WERI-Rb-1 (cell line): ENCODE data around the gene FTCD.
A peak's percentile ranks its signal among the peaks of the same experiment; 100 is the strongest.

Experiments used
- DNase-seq: peaks from one replicate; pipeline ENCODE4 v3.0.0-alpha.2; 2020
- H3K27ac ChIP-seq: fragments of 250-450 bp; sonication (Bioruptor Pico); 2 replicates; pipeline ENCODE4 v1.5.1; 2020; ENCODE audit warnings: mild to moderate bottlenecking, moderate library complexity
- H3K27me3 ChIP-seq: fragments of 250-450 bp; sonication (Bioruptor Pico); 2 replicates; pipeline ENCODE4 v1.5.1; 2021; ENCODE audit warnings: mild to moderate bottlenecking, low read depth, moderate library complexity; ENCODE audit not compliant: insufficient read depth, severe bottlenecking
- H3K36me3 ChIP-seq: fragments of 250-450 bp; sonication (Bioruptor Pico); 2 replicates; pipeline ENCODE4 v1.5.1; 2020; ENCODE audit warnings: mild to moderate bottlenecking, moderate library complexity
- H3K4me3 ChIP-seq: 2 replicates; pipeline ENCODE4 v1.5.1; 2011; ENCODE audit warnings: low read depth, mild to moderate bottlenecking, control low read depth, low read length
- H3K9me3 ChIP-seq: fragments of 250-450 bp; sonication (Bioruptor Pico); 2 replicates; pipeline ENCODE4 v1.5.1; 2021; ENCODE audit warnings: mild to moderate bottlenecking, moderate library complexity; ENCODE audit not compliant: severe bottlenecking
- TF ChIP-seq, protein P1 (sequence below): IDR thresholded peaks from 2 replicates; pipeline ENCODE4 v1.5.1; 2011; ENCODE audit warnings: low read depth, mild to moderate bottlenecking, control low read depth, inconsistent platforms, low read length

The FTCD gene

DNA sequence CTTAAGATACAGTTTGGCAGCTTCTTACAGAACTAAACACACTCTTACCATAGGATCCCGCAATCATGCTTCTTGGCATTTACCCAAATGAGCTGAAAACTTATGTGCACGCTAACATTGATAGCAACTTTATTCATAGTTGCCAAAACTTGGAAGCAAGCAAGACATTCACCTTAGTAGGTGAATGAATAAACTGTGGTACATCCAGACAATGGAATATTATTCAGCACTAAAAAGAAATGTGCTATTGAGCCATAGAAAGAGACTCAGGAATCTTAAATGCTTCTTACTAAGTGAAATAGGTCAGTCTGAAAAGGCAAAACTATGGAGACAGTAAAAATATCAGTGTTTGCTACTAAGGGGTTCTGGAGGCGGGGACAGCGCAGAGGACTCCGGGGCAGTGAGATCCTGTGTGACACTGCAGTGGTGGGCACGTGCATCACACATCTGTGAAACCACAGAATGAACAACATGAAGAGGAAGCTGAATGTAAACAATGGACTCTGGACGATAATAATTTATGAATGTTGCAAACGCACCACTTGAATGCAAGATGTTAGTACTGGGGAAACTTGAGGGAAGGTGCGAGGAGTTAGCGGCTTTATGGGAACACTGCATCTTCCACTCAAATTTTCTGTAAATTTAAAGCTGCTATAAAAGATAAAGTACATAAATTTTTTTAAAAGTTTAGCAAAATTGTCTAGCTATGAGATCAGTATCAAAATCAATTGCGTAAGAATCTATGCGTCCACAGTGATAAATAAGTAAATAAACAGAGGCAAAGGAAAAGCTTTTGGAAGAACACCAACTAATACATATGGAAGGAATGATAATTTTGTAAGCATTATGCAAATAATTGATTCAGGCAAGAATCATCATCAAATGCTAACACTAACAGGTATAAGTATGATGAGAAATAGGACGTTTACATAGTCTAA is 44.3 kb upstream of the FTCD start:
- H3K36me3 ChIP-seq: peaks cover 60% of the 10 kb centered on the region
- H3K27me3 ChIP-seq: no peaks in the 10 kb centered on the region
- no peak for DNase-seq
- TF ChIP-seq, protein P1, sequence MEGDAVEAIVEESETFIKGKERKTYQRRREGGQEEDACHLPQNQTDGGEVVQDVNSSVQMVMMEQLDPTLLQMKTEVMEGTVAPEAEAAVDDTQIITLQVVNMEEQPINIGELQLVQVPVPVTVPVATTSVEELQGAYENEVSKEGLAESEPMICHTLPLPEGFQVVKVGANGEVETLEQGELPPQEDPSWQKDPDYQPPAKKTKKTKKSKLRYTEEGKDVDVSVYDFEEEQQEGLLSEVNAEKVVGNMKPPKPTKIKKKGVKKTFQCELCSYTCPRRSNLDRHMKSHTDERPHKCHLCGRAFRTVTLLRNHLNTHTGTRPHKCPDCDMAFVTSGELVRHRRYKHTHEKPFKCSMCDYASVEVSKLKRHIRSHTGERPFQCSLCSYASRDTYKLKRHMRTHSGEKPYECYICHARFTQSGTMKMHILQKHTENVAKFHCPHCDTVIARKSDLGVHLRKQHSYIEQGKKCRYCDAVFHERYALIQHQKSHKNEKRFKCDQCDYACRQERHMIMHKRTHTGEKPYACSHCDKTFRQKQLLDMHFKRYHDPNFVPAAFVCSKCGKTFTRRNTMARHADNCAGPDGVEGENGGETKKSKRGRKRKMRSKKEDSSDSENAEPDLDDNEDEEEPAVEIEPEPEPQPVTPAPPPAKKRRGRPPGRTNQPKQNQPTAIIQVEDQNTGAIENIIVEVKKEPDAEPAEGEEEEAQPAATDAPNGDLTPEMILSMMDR: no peak
- H3K9me3 ChIP-seq: no peaks in the 10 kb centered on the region
- H3K27ac ChIP-seq: no peak overlapping the region
- no peak overlapping the region for H3K4me3 ChIP-seq

DNA sequence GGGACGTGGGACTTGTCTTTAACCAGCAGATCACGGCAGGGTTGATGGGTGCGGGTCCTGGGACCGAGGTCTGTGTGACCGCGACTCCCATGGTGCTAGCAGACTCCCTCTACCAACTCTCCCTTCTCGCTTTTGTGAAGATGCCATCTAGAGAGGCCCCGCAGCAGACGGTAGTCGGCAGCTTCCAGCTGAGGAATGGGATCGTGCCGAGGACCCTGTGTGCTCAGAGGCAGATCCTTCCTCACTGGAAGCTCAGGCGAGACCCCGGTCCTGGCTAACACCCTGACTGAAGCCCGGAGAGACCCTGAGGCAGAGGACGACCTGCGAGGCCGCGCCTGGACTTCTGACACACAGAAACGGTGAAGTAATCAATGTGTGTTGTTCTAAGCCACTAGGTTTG is 41.4 kb upstream of the FTCD start:
- Histone ChIP-seq H3K27ac (no peak overlapping the region), H3K4me3 (no peak overlapping the region), H3K9me3 (no peaks in the 10 kb centered on the region), H3K36me3 (peaks cover 57% of the 10 kb centered on the region), H3K27me3 (no peaks in the 10 kb centered on the region)
- DNase-seq: peak; percentile 4
- TF ChIP-seq, protein P1: no peak

- Histone ChIP-seq H3K9me3 (no peaks in the 10 kb centered on the region), H3K4me3 (no peak overlapping the region), H3K27ac (no peak overlapping the region), H3K27me3 (no peaks in the 10 kb centered on the region), H3K36me3 (peaks cover 66% of the 10 kb centered on the region)
- no peak for DNase-seq
- TF ChIP-seq, protein P1: no peak
Observed at GRCh38 chr21:46195595-46196195, 40.3 kb upstream of the FTCD start.

GRCh38 chr21:46194374-46195334 is 39.3 kb upstream of the FTCD start:
- peak overlapping the region; percentile 49 for H3K27ac ChIP-seq
- H3K27me3 ChIP-seq: no peaks in the 10 kb centered on the region
- no peak overlapping the region for H3K4me3 ChIP-seq
- H3K36me3 ChIP-seq: peaks cover 68% of the 10 kb centered on the region
- TF ChIP-seq, protein P1: peak; percentile 18; the same call in 1 of the 2 replicates
- no peaks in the 10 kb centered on the region for H3K9me3 ChIP-seq
- DNase-seq: peak; percentile 66

DNA sequence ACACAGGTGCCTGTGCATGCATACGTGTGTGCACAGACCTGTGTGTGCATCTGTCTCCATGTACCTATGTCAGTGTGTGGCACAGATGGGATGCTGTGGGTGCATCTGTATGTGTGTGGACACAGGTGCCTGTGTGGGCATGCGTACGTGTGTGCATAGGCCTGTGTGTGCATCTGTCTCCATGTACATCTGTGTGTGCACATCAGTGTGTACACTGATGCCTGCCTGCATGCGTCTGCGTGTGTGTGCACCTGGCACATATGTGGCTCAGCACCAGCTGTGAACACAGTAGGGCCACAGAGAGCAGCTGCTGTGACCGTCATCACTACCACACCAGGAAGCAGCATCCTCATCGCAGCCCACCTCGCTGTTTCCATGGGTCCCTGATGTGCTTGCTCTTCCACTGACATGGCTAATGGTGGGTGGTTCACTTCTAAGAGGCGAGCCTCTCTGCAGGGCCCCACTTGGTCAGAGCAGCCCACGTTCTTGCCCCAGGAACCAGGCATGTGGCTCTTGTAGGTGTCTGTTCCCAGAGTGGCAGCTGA is 38.5 kb upstream of the FTCD start:
- Histone ChIP-seq H3K4me3 (no peak overlapping the region), H3K27me3 (no peaks in the 10 kb centered on the region), H3K27ac (peak overlapping the region; percentile 49; the same call in 1 of the 2 replicates), H3K36me3 (peaks cover 62% of the 10 kb centered on the region), H3K9me3 (no peaks in the 10 kb centered on the region)
- TF ChIP-seq, protein P1: no peak
- DNase-seq: no peak
